Measurements from ENCODE around the gene GSS. TPM values are rescaled to one million over a fixed set of nuclear protein-coding genes. Genes with fewer than 3 reads are reported as not detected.
A peak's percentile ranks its signal among the peaks of the same experiment; 100 is the strongest.

GSS gene
- total and polyA plus RNA-seq, 2 of the 8 experiments (the other 6 are each of a cell fraction or from before 2014, with no cell fraction given), result 34.6 to 43.2 TPM

DNA sequence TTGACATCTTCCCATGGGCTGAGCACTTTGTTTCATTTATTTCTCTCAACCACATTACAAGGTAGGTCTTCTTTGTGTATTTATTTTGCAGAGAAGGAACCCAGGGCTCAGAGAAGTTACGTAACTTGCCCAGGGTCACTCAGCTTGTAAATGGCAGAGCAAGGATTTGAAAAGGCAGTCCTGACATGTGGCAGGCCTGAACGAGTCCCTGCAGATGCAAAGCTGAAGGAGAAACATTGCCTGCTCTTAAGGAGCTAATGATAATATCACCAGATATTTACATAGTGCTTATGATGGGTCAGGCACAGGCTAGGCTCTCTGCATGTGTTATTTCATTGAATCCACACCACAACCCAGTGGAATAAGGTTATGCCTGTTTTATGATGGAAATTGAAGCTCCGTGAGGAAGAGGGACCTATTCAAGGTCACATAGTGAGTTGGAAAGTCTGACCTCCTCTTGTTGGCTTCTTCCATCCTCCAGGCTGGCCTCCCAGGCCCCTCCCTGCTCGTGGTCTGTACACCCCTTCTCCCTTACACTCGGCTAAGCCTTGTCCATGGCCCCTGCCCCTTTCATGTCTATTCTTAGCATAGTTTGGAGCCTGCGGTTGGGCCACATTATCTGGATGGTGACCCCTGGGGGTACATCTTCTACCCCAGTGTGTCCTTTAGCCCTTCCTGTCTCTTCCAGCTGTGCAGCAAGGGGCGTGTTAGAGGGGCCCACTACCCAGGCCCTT lies 12.6 kb upstream of the GSS start:
- Histone ChIP-seq H4K20me1 (replicated peaks in 1 of 2; ENCODE audit: control insufficient read depth in 1 of 2, insufficient read depth in 2 of 2, low read length in 2 of 2) (no peaks in the 10 kb centered on the region), H3K14ac (ENCODE audit: insufficient read length) (no peak overlapping the region), H2AFZ (ENCODE audit: low read length) (no peak overlapping the region), H3K56ac (replicated peaks; ENCODE audit: insufficient read length, low read depth, low read length) (no peak overlapping the region), H2BK15ac (ENCODE audit: low read length) (no peak overlapping the region), H3K9me3 (ENCODE audit: insufficient read depth in 2 of 2, low read depth in 1 of 2, low read length in 1 of 2) (no peaks in the 10 kb centered on the region), H2BK120ac (replicated peaks; ENCODE audit: low read depth, low read length) (no peak overlapping the region), H3K23ac (ENCODE audit: insufficient read length) (no peak overlapping the region), H3K23me2 (ENCODE audit: low read depth, low read length) (no peaks in the 10 kb centered on the region), H2BK5ac (ENCODE audit: low read depth, low read length) (no peak overlapping the region), H3K79me2 (ENCODE audit: control insufficient read depth in 1 of 2, insufficient read depth in 2 of 2, low read length in 2 of 2) (no peaks in the 10 kb centered on the region), H3K4ac (replicated peaks; ENCODE audit: insufficient read length, low read depth, low read length) (no peak overlapping the region), H3K4me3 (ENCODE audit: extremely low read depth in 1 of 4, insufficient read depth in 2 of 4, low read depth in 3 of 4, low read length in 4 of 4) (no peak overlapping the region), H3K9ac (replicated peaks in 1 of 4; ENCODE audit: extremely low read depth in 1 of 4, low read depth in 3 of 4, low read length in 3 of 4) (no peak overlapping the region), H2BK20ac (ENCODE audit: low read length) (no peak overlapping the region), H3K79me1 (ENCODE audit: low read depth, low read length) (no peaks in the 10 kb centered on the region), H3K4me2 (ENCODE audit: insufficient read depth in 1 of 2, low read depth in 2 of 2, low read length in 2 of 2) (no peak overlapping the region), H4K8ac (ENCODE audit: extremely low read depth, insufficient read depth, low read length) (peak overlapping the region; percentile 18; the same call in 1 of the 2 replicates), H2BK12ac (ENCODE audit: low read depth, low read length) (no peak overlapping the region), H4K91ac (replicated peaks; ENCODE audit: insufficient read length, low read length) (no peak overlapping the region), H3K27me3 (replicated peaks in 1 of 4; ENCODE audit: control insufficient read depth in 3 of 4, extremely low read depth in 1 of 4, insufficient read depth in 3 of 4, low read length in 3 of 4) (no peaks in the 10 kb centered on the region), H2AK5ac (ENCODE audit: low read depth, low read length) (no peak overlapping the region), H4K5ac (ENCODE audit: insufficient read length, low read depth, low read length) (no peak overlapping the region), H3K27ac (ENCODE audit: low read depth, low read length) (no peak overlapping the region), H3K18ac (ENCODE audit: extremely low read depth, low read length) (no peak overlapping the region), H3K36me3 (ENCODE audit: control insufficient read depth in 2 of 4, insufficient read depth in 4 of 4, low read length in 3 of 4) (no peaks in the 10 kb centered on the region), H3K4me1 (replicated peaks in 1 of 4; ENCODE audit: control insufficient read depth in 3 of 4, insufficient read depth in 4 of 4, low read length in 3 of 4) (no peaks in the 10 kb centered on the region; a peak in 1 of 7 replicates)
- FAIRE-seq (no peak), DNase-seq (ENCODE audit: low read depth in 1 of 2, low spot score in 2 of 2) (no peak)
- WGBS, 2 experiments (ENCODE audit: extremely low coverage in 1 of 2, insufficient coverage in 1 of 2, insufficient read length in 1 of 2, insufficient replicate concordance in 2 of 2, low coverage in 1 of 2, low lambda C conversion rate in 2 of 2, missing lambda C conversion rate in 1 of 2), result 84% methylated on average over 7 of the region's 7 CpGs; no CpG with 5 or more reads in 1 of the 2 experiments
- POLR2A ChIA-PET (ENCODE audit: partially characterized antibody), result interaction anchor here (0.6 kb wide), 1 partner anchor 10 kb away, joined by 3 read pairs; no protein-coding TSS in a partner anchor
- CTCF ChIA-PET (ENCODE audit: partially characterized antibody), result interaction anchor here (1.0 to 6.9 kb wide), 6 partner anchors 10 to 95 kb away, joined by 3 to 26 read pairs (median 4); partner anchors contain the start of genes GGT7, GSS and MYH7B
- no peak for TF ChIP-seq CEBPB (IDR thresholded peaks at IDR 0.05; ENCODE audit: low read depth, low read length)
- no peak for TF ChIP-seq RNF2 (IDR thresholded peaks at IDR 0.05; ENCODE audit: borderline replicate concordance, low read depth, low read length, missing control alignments, poor library complexity, severe bottlenecking)
- TF ChIP-seq EGR1 (IDR thresholded peaks at IDR 0.05; ENCODE audit: borderline replicate concordance, low read depth, low read length), result no peak
- TF ChIP-seq, protein P1, sequence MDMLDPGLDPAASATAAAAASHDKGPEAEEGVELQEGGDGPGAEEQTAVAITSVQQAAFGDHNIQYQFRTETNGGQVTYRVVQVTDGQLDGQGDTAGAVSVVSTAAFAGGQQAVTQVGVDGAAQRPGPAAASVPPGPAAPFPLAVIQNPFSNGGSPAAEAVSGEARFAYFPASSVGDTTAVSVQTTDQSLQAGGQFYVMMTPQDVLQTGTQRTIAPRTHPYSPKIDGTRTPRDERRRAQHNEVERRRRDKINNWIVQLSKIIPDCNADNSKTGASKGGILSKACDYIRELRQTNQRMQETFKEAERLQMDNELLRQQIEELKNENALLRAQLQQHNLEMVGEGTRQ (IDR thresholded peaks at IDR 0.05; ENCODE audit: low read length), result no peak
- no peak for TF ChIP-seq TAF1 (IDR thresholded peaks at IDR 0.05; ENCODE audit: low read depth, low read length)
- TF ChIP-seq CREB1 (IDR thresholded peaks at IDR 0.05), result no peak
- no peak for TF ChIP-seq KDM5A (IDR thresholded peaks at IDR 0.05; ENCODE audit: low read length)
- no peak for TF ChIP-seq CBX5 (IDR thresholded peaks at IDR 0.05; ENCODE audit: low read depth, low read length)
- no peak for TF ChIP-seq FOSL1 (IDR thresholded peaks at IDR 0.05; ENCODE audit: insufficient read depth, low read depth, low read length)
- TF ChIP-seq SIRT6 (IDR thresholded peaks at IDR 0.05; ENCODE audit: low read length), result no peak
- no peak for TF ChIP-seq SIN3A (conservative IDR thresholded peaks at IDR 0.05 in 1 of 2, IDR thresholded peaks at IDR 0.05 in 1 of 2; ENCODE audit: low read depth in 1 of 2, low read length in 2 of 2)
- no peak for TF ChIP-seq RBBP5 (IDR thresholded peaks at IDR 0.05; ENCODE audit: borderline replicate concordance, low read depth, low read length)

All from H1 (cell line).